GM18511 (cell line): ENCODE data around the gene TFCP2.
A peak's percentile ranks its signal among the peaks of the same experiment; 100 is the strongest.
"Not testable (repeated sequence)": the region's sequence is repeated elsewhere in the genome, so short reads cannot be mapped to it uniquely, and the experiment has no call there.

Source experiments
- ATAC-seq: cut with Tn5 transposase; IDR thresholded peaks from one replicate; pipeline ENCODE4 v1.9.1; 2021; ENCODE audit warnings: mild to moderate bottlenecking, moderate library complexity; ENCODE audit not compliant: unreplicated experiment

TFCP2 gene

GRCh38 chr12:51085757-51086156 is 87.2 kb downstream of the TFCP2 start:
- ATAC-seq = no peak

DNA sequence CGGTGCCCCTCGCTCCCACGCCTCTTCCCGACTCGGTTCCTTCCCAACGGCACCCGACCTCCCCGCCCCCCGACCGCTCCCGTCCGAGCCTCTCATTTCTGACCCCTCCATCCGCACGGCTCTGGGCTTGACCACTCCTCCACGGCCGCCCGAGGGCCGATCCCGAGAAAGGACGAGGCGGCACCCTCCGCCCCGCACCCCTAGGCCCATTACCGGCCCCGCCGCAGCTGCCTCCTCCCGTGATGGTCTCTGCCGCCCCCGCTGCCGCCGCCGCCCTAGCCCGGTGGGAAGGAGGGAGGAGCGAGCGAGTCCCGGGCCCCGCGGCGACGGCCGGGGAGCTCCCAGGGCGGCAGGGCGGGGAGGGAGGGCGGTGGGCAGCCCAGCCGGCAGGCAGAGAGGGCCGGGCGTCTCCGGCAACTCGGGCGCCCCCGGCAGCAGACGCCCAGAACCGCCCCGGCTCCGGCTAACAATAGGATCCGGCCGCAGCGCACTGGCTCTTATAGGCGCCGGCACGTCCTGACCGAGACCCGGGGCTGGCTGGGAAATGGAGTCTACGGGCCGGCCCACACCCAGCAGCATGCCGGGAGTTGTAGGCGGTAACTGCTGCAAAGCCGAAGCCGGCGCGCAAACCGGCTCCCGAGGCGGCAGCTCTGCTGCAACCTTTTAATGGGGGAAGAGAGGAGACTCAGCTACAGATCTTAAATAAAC is 89.7 kb downstream of the TFCP2 start, which contains the start of gene CSRNP2:
Gene CSRNP2, minus strand, starts transcription at position 471 of the 708 bp plus-strand sequence. CDS start 7,035 bp downstream, outside the sequence.
- ATAC-seq = peak; percentile 97

DNA sequence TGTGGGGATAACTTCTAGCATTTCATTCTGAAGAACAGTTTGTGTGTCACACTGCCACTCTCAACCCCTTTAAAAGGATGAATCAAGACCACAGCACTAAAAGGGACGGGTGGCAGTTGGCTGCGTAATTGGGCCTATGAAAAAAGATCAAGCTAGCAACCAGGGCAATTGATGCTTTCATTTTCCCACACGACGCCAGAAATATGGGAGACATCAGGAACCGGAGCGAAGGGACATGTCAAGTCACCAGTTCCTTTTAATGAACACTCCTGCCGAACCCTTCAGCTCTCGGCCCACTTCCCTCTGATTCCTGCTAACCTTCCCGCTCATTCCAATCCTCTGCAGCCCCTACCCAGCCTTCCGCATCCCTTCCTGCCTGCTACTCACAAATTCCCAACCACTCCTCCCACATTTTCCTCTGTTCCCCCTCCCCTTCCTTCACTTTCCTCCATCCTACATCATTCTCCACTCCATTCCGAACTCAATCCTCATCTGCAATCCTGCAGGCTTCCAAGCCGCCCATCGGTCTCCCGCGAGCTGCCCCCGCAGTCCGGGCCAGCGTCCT is 90.3 kb downstream of the TFCP2 start:
- ATAC-seq = peak; percentile 6

- ATAC-seq = no peak
Measured at GRCh38 chr12:51081421-51081820, 91.5 kb downstream of the TFCP2 start.

DNA sequence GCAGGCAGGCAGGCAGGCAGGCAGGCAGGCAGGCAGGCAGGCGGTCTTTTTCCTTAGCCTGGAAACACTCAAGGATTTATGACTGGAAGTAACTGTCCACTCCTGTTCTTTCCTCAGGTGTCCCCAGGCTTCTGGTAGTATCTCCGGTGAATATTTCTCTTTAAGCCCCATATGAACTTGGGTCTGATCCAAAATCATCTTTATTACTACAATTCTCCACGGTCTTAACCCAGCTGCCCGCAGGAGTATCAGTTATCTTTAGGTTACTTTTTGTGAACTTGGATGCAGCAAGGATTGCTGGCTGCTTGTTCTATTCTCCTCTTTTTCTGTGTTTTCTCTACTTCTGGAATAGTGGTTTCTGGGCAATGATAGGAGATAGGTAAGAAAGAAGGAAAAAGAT is 92.8 kb downstream of the TFCP2 start:
- no peak for ATAC-seq

DNA sequence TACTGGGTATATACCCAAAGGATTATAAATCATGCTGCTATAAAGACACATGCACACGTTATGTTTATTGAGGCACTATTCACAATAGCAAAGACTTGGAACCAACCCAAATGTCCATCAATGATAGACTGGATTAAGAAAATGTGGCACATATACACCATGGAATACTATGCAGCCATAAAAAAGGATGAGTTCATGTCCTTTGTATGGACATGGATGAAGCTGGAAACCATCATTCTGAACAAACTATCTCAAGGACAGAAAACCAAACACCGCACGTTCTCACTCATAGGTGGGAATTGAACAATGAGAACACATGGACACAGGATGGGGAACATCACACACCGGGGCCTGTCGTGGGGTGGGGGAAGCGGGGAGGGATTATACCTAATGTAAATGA is 94.1 kb downstream of the TFCP2 start:
- ATAC-seq = not testable (repeated sequence)

DNA sequence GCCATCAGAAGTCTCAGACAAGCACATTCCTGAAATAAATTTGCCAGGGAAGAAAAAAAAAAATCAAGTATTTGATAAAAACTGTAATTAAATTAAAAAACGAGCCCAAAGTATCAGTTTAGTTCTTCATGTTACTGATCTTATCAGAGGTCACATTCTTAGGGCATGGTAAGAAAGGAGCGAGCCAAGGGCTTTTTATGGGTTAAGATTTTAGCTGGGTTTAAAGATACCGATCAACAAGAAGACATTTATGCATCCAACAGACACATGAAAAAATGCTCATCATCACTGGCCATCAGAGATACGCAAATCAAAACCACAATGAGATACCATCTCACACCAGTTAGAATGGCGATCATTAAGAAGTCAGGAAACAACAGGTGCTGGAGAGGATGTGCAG is 94.6 kb downstream of the TFCP2 start:
- ATAC-seq = not testable (repeated sequence)

DNA sequence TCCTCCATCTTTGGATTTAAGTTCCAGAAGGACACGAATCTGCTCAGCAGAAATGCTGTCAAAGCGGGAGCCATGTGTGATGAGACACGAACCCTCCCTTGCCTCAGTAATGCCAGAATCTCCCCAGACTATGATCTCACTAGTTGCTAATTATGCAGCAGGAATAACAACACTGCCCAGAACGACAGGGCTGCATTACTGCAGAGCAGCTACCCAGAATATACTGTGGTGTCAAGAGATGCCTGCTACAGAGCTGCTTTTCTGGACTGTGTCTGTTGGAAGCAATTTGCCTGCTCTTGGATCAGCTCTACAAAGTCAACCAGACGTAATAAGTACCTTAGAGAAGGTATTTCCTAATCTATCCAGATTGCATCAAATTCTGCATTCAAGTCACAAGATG is 95.0 kb downstream of the TFCP2 start:
- no peak for ATAC-seq

DNA sequence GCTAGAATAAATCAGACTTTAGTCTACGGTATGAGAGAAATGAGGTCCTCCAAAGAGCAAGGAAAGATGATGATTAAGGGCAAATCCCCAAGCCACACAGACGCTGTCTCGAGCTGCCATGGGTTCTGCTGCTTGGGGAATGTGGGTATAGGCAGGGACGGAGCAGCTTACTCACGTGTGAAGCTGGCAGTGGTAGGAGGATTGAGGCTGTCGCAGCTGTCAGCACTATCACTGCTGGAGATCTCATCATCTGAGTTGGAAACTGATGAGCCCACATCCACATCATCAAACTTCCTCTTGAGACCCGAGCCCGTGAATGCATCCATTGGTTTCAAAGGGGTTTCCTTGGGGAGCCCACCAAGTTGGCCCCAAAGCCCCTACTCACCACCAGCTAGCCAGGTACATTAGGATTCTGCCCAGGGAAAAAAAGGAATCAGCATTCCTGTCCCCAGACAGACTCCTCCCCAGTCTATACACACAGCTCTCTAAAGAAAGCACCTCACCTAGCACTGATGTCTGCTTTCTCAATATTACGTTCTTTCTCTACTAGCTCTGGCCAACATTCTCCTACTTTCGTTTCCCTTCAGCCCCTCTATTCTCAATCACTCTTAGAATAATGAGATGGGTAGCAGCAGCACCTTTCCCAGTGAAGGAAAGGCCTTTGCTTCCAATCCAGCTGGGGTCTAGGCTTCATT is 96.6 kb downstream of the TFCP2 start:
- no peak for ATAC-seq

GRCh38 chr12:51075390-51075789 is 97.5 kb downstream of the TFCP2 start:
- no peak for ATAC-seq

DNA sequence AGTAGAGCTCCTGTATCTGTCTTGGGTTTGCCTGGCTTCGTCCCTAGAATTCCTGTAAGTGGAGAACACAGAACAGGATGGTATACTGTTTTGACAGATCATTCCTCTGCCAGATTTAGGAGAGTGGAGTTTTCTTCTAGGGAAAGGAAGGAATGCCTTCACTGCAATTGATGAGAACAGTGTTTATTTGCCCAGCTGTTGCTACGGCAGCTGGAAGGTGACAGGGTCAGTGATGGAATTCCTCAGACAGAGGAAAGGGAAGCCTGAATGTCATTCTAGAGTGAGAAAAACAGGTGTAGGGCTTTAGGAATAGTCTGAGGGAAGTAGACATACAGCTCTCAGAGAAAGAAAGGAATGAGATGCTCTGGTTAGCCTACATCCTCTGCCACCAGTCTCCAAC is 101.3 kb downstream of the TFCP2 start:
- ATAC-seq = no peak

- no peak for ATAC-seq
Measured at GRCh38 chr12:51070004-51070403, 102.9 kb downstream of the TFCP2 start.

DNA sequence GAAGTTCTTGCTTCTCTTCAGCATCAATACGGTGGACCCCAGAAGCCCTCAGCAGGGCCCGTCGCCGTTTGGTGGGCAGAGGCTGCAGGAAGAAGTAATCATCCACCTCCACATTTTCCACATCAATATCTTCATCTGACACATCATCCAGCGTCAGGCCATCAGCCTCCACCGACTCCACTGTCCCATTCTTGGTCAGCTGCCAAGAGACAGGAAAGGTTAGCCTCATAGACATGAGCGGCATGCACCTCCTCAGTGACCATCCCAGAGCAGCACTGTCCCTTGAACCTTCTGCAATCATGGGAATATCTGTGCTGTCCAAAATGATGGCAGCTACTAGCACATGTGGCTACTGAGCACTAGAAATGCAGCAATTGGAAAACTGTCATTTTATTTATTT is 105.2 kb downstream of the TFCP2 start:
- no peak for ATAC-seq

- ATAC-seq = no peak
Measured at GRCh38 chr12:51067229-51067628, 105.7 kb downstream of the TFCP2 start.

DNA sequence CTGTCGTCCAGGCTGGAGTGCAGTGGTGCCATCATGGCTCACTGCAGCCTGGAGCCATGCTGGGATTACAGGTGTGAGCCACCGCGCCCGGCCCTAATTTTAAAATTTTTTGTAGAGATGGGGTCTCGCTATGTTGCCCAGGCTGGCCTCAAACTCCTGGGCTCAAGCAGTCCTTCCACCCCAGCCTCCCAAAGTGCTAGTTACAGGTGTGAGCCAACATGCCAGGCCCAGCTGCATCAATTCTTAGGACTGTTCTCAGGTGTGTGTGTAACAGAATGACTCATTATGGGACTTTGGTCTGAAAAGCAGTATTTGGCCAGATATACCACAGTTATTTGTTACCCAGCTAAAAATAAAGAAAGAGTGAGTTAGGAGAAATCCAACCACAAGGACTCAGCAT is 107.4 kb downstream of the TFCP2 start:
- ATAC-seq = no peak

- no peak for ATAC-seq
Measured at GRCh38 chr12:51062631-51063397, 110.1 kb downstream of the TFCP2 start.

DNA sequence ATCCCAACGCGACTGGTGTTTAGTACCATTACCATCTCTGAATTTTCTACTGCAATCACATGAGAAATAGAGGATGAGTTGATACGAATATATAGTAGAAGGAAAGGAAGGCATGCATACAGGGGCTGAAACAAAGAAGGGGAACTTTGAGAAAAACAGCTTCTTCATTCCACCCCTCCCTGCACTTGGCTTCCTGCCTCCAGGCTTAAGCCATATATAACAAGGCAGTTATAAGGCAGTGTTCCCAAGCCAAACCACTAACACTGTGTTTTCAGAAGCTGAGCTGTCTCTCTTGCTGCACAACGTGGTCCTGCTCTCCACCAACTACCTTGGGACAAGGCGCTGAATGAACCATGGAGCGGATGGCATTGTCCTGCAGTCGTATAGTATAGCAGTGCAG is 113.8 kb downstream of the TFCP2 start:
- no peak for ATAC-seq

GRCh38 chr12:51056242-51056641 is 116.7 kb downstream of the TFCP2 start:
- no peak for ATAC-seq

DNA sequence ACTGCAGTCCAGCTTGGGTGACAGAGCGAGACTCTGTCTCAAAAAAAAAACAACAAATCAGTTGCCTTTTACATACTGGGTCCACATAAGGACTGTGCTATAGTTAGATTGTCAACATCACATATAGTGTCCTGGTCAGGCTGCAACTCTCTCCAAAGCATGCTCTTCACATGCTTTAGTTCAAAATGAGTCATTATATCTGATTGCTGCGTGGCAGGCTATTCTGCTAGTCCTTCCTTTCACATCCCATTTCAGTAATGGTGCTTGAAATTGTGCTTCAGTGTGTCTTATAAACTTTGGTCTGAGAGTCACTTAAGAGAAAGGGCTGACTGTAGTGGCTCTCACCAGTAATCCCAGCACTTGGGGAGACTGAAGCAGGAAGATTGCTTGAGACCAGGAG is 117.9 kb downstream of the TFCP2 start:
- ATAC-seq = no peak

GRCh38 chr12:51051787-51052186 is 121.1 kb downstream of the TFCP2 start:
- no peak for ATAC-seq

GRCh38 chr12:51049525-51049924 is 123.4 kb downstream of the TFCP2 start:
- ATAC-seq = no peak
